Measurements from ENCODE around the gene GRN.
"Not testable (repeated sequence)": the region's sequence is repeated elsewhere in the genome, so short reads cannot be mapped to it uniquely, and the experiment has no call there.

The GRN gene

DNA sequence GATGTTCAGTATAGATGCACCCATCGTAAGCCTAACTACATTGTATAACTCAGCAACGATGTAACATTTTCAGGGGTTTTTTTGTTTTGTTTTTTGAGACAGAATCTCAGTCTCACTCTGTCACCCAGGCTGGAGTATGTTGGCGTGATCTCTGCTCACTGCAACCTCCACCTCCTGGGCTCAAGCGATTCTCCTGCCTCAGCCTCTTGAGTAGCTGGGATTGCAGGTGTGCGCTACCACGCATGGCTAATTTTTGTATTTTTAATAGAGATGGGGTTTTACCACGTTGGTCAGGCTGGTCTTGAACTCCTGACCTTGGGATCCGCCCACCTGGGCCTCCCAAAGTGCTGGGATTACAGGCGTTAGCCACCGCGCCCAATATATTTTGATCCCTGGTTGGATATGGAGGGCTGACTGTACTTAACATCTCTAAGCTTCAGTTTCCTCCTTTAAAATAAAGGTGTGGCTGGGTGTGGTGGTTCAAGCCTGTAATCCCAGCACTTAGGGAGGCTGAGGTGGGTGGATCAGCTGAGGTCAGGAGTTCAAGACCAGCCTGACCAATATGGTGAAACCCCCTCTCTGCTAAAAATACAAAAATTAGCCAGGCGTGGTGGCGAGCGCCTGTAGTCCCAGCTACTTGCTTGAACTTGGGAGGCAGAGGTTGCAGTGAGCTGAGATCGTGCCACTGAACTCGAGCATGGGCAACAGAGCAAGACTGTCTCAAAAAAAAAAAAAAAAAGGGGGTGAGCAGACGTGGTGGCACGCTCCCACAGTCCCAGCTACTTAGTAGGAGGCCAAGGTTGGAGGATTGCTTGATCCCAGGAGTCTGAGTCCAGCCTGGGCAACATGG, 2.3 kb downstream of the GRN start:
- H3K9me3 ChIP-seq (ENCODE audit: control insufficient read depth, insufficient read depth, low read length); H3K36me3 ChIP-seq (ENCODE audit: insufficient read depth, low read length); H3K4me1 ChIP-seq (ENCODE audit: insufficient read depth, low read length); H3K9ac ChIP-seq (ENCODE audit: low read depth, low read length): not testable (repeated sequence)

GRCh38 chr17:44348234-44348987, 3.3 kb downstream of the GRN start:
- Histone ChIP-seq H3K9ac (ENCODE audit: low read depth, low read length) (no peak overlapping the region), H3K9me3 (ENCODE audit: control insufficient read depth, insufficient read depth, low read length) (no peaks in the 10 kb centered on the region), H3K36me3 (ENCODE audit: insufficient read depth, low read length) (no peaks in the 10 kb centered on the region), H3K4me1 (ENCODE audit: insufficient read depth, low read length) (no peaks in the 10 kb centered on the region)

- H3K9me3 ChIP-seq (ENCODE audit: control insufficient read depth, insufficient read depth, low read length) = no peaks in the 10 kb centered on the region
- H3K36me3 ChIP-seq (ENCODE audit: insufficient read depth, low read length) = no peaks in the 10 kb centered on the region
- no peaks in the 10 kb centered on the region for H3K4me1 ChIP-seq (ENCODE audit: insufficient read depth, low read length)
- no peak overlapping the region for H3K9ac ChIP-seq (ENCODE audit: low read depth, low read length)
Observed at GRCh38 chr17:44348988-44349364, 3.9 kb downstream of the GRN start.

- Histone ChIP-seq H3K9me3 (ENCODE audit: control insufficient read depth, insufficient read depth, low read length) (no peaks in the 10 kb centered on the region), H3K4me1 (ENCODE audit: insufficient read depth, low read length) (no peaks in the 10 kb centered on the region), H3K9ac (ENCODE audit: low read depth, low read length) (no peak overlapping the region), H3K36me3 (ENCODE audit: insufficient read depth, low read length) (no peaks in the 10 kb centered on the region)
Observed at GRCh38 chr17:44349553-44350070, 4.5 kb downstream of the GRN start.

GRCh38 chr17:44350733-44351226, 5.7 kb downstream of the GRN start:
- Histone ChIP-seq H3K9me3 (ENCODE audit: control insufficient read depth, insufficient read depth, low read length) (no peaks in the 10 kb centered on the region), H3K9ac (ENCODE audit: low read depth, low read length) (no peak overlapping the region), H3K4me1 (ENCODE audit: insufficient read depth, low read length) (no peaks in the 10 kb centered on the region), H3K36me3 (ENCODE audit: insufficient read depth, low read length) (no peaks in the 10 kb centered on the region)

DNA sequence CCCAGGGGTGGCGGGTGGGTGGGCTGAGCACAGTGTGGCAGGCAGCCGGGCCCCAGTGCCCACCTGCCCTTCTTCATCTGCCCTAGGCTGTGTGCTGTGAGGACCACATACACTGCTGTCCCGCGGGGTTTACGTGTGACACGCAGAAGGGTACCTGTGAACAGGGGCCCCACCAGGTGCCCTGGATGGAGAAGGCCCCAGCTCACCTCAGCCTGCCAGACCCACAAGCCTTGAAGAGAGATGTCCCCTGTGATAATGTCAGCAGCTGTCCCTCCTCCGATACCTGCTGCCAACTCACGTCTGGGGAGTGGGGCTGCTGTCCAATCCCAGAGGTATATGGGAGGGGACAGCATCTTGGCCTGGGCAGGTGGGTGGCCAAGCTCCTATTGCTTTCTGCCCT, 6.4 kb downstream of the GRN start:
- H3K36me3 ChIP-seq (ENCODE audit: insufficient read depth, low read length) = no peaks in the 10 kb centered on the region
- H3K9ac ChIP-seq (ENCODE audit: low read depth, low read length) = no peak overlapping the region
- H3K9me3 ChIP-seq (ENCODE audit: control insufficient read depth, insufficient read depth, low read length) = no peaks in the 10 kb centered on the region
- H3K4me1 ChIP-seq (ENCODE audit: insufficient read depth, low read length) = no peaks in the 10 kb centered on the region

DNA sequence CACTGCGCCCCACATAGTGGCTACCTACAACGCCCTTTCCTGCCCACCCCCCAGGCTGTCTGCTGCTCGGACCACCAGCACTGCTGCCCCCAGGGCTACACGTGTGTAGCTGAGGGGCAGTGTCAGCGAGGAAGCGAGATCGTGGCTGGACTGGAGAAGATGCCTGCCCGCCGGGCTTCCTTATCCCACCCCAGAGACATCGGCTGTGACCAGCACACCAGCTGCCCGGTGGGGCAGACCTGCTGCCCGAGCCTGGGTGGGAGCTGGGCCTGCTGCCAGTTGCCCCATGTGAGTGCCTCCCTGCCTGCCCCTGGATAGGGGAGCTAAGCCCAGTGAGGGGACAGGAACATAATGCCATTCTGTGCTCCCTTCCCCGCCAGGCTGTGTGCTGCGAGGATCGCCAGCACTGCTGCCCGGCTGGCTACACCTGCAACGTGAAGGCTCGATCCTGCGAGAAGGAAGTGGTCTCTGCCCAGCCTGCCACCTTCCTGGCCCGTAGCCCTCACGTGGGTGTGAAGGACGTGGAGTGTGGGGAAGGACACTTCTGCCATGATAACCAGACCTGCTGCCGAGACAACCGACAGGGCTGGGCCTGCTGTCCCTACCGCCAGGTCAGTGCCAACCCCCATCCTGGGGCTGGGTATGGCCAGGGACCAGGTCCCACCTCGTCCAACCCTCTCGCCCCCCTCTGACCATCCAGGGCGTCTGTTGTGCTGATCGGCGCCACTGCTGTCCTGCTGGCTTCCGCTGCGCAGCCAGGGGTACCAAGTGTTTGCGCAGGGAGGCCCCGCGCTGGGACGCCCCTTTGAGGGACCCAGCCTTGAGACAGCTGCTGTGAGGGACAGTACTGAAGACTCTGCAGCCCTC, 7.1 kb downstream of the GRN start:
- no peaks in the 10 kb centered on the region for H3K9me3 ChIP-seq (ENCODE audit: control insufficient read depth, insufficient read depth, low read length)
- H3K9ac ChIP-seq (ENCODE audit: low read depth, low read length) = no peak overlapping the region
- H3K36me3 ChIP-seq (ENCODE audit: insufficient read depth, low read length) = no peaks in the 10 kb centered on the region
- no peaks in the 10 kb centered on the region for H3K4me1 ChIP-seq (ENCODE audit: insufficient read depth, low read length)

- Histone ChIP-seq H3K9ac (ENCODE audit: low read depth, low read length) (peak overlapping the region; percentile 68; the same call in 1 of the 2 replicates), H3K36me3 (ENCODE audit: insufficient read depth, low read length) (no peaks in the 10 kb centered on the region), H3K4me1 (ENCODE audit: insufficient read depth, low read length) (no peaks in the 10 kb centered on the region), H3K9me3 (ENCODE audit: control insufficient read depth, insufficient read depth, low read length) (no peaks in the 10 kb centered on the region)
Observed at GRCh38 chr17:44352828-44353671, 7.9 kb downstream of the GRN start.

- H3K9ac ChIP-seq (ENCODE audit: low read depth, low read length) = peak overlapping the region; percentile 68; the same call in 1 of the 2 replicates
- H3K4me1 ChIP-seq (ENCODE audit: insufficient read depth, low read length) = no peaks in the 10 kb centered on the region
- H3K9me3 ChIP-seq (ENCODE audit: control insufficient read depth, insufficient read depth, low read length) = no peaks in the 10 kb centered on the region
- no peaks in the 10 kb centered on the region for H3K36me3 ChIP-seq (ENCODE audit: insufficient read depth, low read length)
Observed at GRCh38 chr17:44353672-44354331, 8.7 kb downstream of the GRN start.

GRCh38 chr17:44354582-44355561, 9.8 kb downstream of the GRN start:
- no peaks in the 10 kb centered on the region for H3K9me3 ChIP-seq (ENCODE audit: control insufficient read depth, insufficient read depth, low read length)
- peak overlapping the region; percentile 68; the same call in 1 of the 2 replicates for H3K9ac ChIP-seq (ENCODE audit: low read depth, low read length)
- no peaks in the 10 kb centered on the region for H3K36me3 ChIP-seq (ENCODE audit: insufficient read depth, low read length)
- H3K4me1 ChIP-seq (ENCODE audit: insufficient read depth, low read length) = no peaks in the 10 kb centered on the region

GRCh38 chr17:44355642-44356099, 10.6 kb downstream of the GRN start:
- Histone ChIP-seq H3K4me1 (ENCODE audit: insufficient read depth, low read length) (peaks cover 4% of the 10 kb centered on the region; the same call in 1 of the 2 replicates), H3K9ac (ENCODE audit: low read depth, low read length) (no peak overlapping the region), H3K9me3 (ENCODE audit: control insufficient read depth, insufficient read depth, low read length) (no peaks in the 10 kb centered on the region), H3K36me3 (ENCODE audit: insufficient read depth, low read length) (no peaks in the 10 kb centered on the region)

DNA sequence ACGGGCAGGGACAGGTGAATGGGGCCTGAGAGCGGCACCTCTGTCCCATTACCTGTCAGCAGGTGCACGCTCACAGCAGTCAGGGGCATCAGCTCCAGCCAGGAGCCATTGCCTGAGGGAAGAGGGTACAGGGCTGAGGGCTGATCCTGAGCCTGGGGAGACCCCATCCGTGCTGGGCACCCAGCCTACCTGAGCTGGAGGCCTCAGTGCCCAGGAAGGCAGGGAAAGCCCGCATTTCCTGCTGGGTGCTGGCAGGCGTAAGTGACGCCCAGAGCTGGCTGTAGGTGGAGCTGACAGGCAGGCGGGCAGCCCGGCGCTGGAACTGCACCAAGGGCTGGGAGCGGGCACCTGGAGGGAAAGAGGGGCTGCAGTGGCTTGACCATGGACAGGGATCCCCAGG, 11.1 kb downstream of the GRN start:
- Histone ChIP-seq H3K4me1 (ENCODE audit: insufficient read depth, low read length) (peaks cover 10% of the 10 kb centered on the region), H3K9me3 (ENCODE audit: control insufficient read depth, insufficient read depth, low read length) (no peaks in the 10 kb centered on the region), H3K36me3 (ENCODE audit: insufficient read depth, low read length) (no peaks in the 10 kb centered on the region), H3K9ac (ENCODE audit: low read depth, low read length) (no peak overlapping the region)

Data from ES-I3 (cell line).